Stimulated activated naive CD8-positive, alpha-beta T cell treated with anti-CD3 and anti-CD28 coated beads, Interleukin-15, amount 100 ng/mL, for 72 hours (primary cell): ENCODE measurements around the gene IFT80.
"Not testable (repeated sequence)": the region's sequence is repeated elsewhere in the genome, so short reads cannot be mapped to it uniquely, and the experiment has no call there.

Experiments used
- ATAC-seq: fragments of 150-1000 bp; cut with Tn5 transposase; 2 replicates; pipeline ENCODE4 v1.10.0; 2021; ENCODE audit warnings: mild to moderate bottlenecking, moderate library complexity
- DNase-seq, 2 donors: peaks; one replicate each; pipeline ENCODE4 v3.0.0; 2021 to 2022
- H3K27ac Mint-ChIP-seq, 2 donors: one replicate each; pipeline ENCODE4 v1.8.0; 2022; ENCODE audit warnings: mild to moderate bottlenecking in 2 of 2, mixed read lengths in 2 of 2, moderate library complexity in 2 of 2
- H3K27me3 Mint-ChIP-seq: one replicate; pipeline ENCODE4 v1.8.0; 2022; ENCODE audit warnings: mixed read lengths
- H3K4me1 Mint-ChIP-seq: one replicate; pipeline ENCODE4 v1.8.0; 2022; ENCODE audit warnings: mild to moderate bottlenecking, mixed read lengths
- H3K4me3 Mint-ChIP-seq, 2 donors: one replicate each; pipeline ENCODE4 v1.8.0; 2022; ENCODE audit warnings: mild to moderate bottlenecking in 2 of 2, mixed read lengths in 2 of 2, moderate library complexity in 1 of 2
- H3K9me3 Mint-ChIP-seq, 2 donors: one replicate each; pipeline ENCODE4 v1.8.0; 2022; ENCODE audit warnings: mixed read lengths in 2 of 2

The IFT80 gene

GRCh38 chr3:160279657-160280056 lies 119.4 kb downstream of the IFT80 start:
- ATAC-seq (no peak), DNase-seq (no peak)
- Mint-ChIP-seq H3K4me1 (no peaks in the 10 kb centered on the region), H3K27ac (no peak overlapping the region), H3K9me3 (no peaks in the 10 kb centered on the region), H3K4me3 (no peak overlapping the region), H3K27me3 (no peaks in the 10 kb centered on the region)

- no peaks in the 10 kb centered on the region for H3K4me1 Mint-ChIP-seq
- H3K4me3 Mint-ChIP-seq = no peak overlapping the region
- DNase-seq (no peak), ATAC-seq (no peak)
- no peaks in the 10 kb centered on the region for H3K9me3 Mint-ChIP-seq
- no peak overlapping the region for H3K27ac Mint-ChIP-seq
- H3K27me3 Mint-ChIP-seq = no peaks in the 10 kb centered on the region
Measured at GRCh38 chr3:160278210-160278609, 120.8 kb downstream of the IFT80 start.

GRCh38 chr3:160265088-160265487 lies 133.9 kb downstream of the IFT80 start:
- Mint-ChIP-seq H3K27ac (no peak overlapping the region), H3K27me3 (no peaks in the 10 kb centered on the region), H3K4me3 (no peak overlapping the region), H3K9me3 (no peaks in the 10 kb centered on the region), H3K4me1 (no peaks in the 10 kb centered on the region)
- ATAC-seq = no peak
- DNase-seq = no peak

- peak overlapping the region in 1 of 2 donors; percentile 29 for H3K27ac Mint-ChIP-seq
- H3K27me3 Mint-ChIP-seq = no peaks in the 10 kb centered on the region
- DNase-seq (no peak), ATAC-seq (no peak)
- H3K9me3 Mint-ChIP-seq = no peaks in the 10 kb centered on the region
- no peak overlapping the region for H3K4me3 Mint-ChIP-seq
- no peaks in the 10 kb centered on the region for H3K4me1 Mint-ChIP-seq
Measured at GRCh38 chr3:160260587-160261270, 138.3 kb downstream of the IFT80 start.

GRCh38 chr3:160259589-160259988 lies 139.4 kb downstream of the IFT80 start:
- Mint-ChIP-seq H3K27ac (no peak overlapping the region), H3K4me1 (no peaks in the 10 kb centered on the region), H3K9me3 (no peaks in the 10 kb centered on the region), H3K4me3 (no peak overlapping the region), H3K27me3 (no peaks in the 10 kb centered on the region)
- DNase-seq = no peak
- no peak for ATAC-seq

- no peaks in the 10 kb centered on the region for H3K4me1 Mint-ChIP-seq
- DNase-seq = no peak
Measured at GRCh38 chr3:160257606-160258005, 141.4 kb downstream of the IFT80 start.

GRCh38 chr3:160253298-160253697 lies 145.7 kb downstream of the IFT80 start:
- no peak overlapping the region for H3K4me3 Mint-ChIP-seq

More at GRCh38 chr3:160257606-160258005, 141.4 kb downstream of the IFT80 start:
- Mint-ChIP-seq H3K4me3 (no peak overlapping the region), H3K27me3 (no peaks in the 10 kb centered on the region), H3K9me3 (no peaks in the 10 kb centered on the region), H3K27ac (no peak overlapping the region)
- ATAC-seq = no peak

GRCh38 chr3:160247766-160248165 lies 151.3 kb downstream of the IFT80 start:
- DNase-seq (no peak), ATAC-seq (no peak)
- H3K27ac Mint-ChIP-seq = peak overlapping the region in 1 of 2 donors; percentile 67
- peaks cover 8% of the 10 kb centered on the region for H3K27me3 Mint-ChIP-seq
- no peak overlapping the region for H3K4me3 Mint-ChIP-seq
- peaks cover 0 to 15% of the 10 kb centered on the region in 2 donors for H3K9me3 Mint-ChIP-seq
- no peaks in the 10 kb centered on the region for H3K4me1 Mint-ChIP-seq

More at GRCh38 chr3:160253298-160253697, 145.7 kb downstream of the IFT80 start:
- Mint-ChIP-seq H3K27ac (no peak overlapping the region), H3K27me3 (no peaks in the 10 kb centered on the region), H3K4me1 (no peaks in the 10 kb centered on the region), H3K9me3 (no peaks in the 10 kb centered on the region)
- no peak for ATAC-seq
- DNase-seq = no peak

GRCh38 chr3:160245261-160245800 lies 153.7 kb downstream of the IFT80 start:
- Mint-ChIP-seq H3K4me1 (no peaks in the 10 kb centered on the region), H3K27me3 (peaks cover 19% of the 10 kb centered on the region), H3K4me3 (no peak overlapping the region), H3K9me3 (peaks cover 0 to 15% of the 10 kb centered on the region in 2 donors), H3K27ac (no peak overlapping the region)
- DNase-seq = no peak
- ATAC-seq = no peak

- H3K4me1 Mint-ChIP-seq, H3K27ac Mint-ChIP-seq, H3K4me3 Mint-ChIP-seq, ATAC-seq, DNase-seq: not testable (repeated sequence)
- Mint-ChIP-seq H3K9me3 (peaks cover 0 to 15% of the 10 kb centered on the region in 2 donors), H3K27me3 (peaks cover 40% of the 10 kb centered on the region)
Measured at GRCh38 chr3:160240719-160241118, 158.3 kb downstream of the IFT80 start.

- Mint-ChIP-seq H3K4me1 (no peaks in the 10 kb centered on the region), H3K27me3 (peaks cover 46% of the 10 kb centered on the region), H3K27ac (no peak overlapping the region), H3K4me3 (no peak overlapping the region), H3K9me3 (no peaks in the 10 kb centered on the region)
- ATAC-seq (no peak), DNase-seq (no peak)
Measured at GRCh38 chr3:160232014-160232413, 167.0 kb downstream of the IFT80 start.

- Mint-ChIP-seq H3K4me1 (peaks cover 21% of the 10 kb centered on the region), H3K27ac (no peak overlapping the region), H3K4me3 (no peak overlapping the region), H3K27me3 (peaks cover 60% of the 10 kb centered on the region), H3K9me3 (no peaks in the 10 kb centered on the region)
- DNase-seq (no peak), ATAC-seq (no peak)
Measured at GRCh38 chr3:160227419-160227818, 171.6 kb downstream of the IFT80 start.

GRCh38 chr3:160226026-160226907 lies 172.8 kb downstream of the IFT80 start:
- peak; percentile 5 to 9 for DNase-seq
- no peaks in the 10 kb centered on the region for H3K9me3 Mint-ChIP-seq
- peak overlapping the region; percentile 75 to 87 for H3K4me3 Mint-ChIP-seq
- H3K4me1 Mint-ChIP-seq = peaks cover 21% of the 10 kb centered on the region
- H3K27ac Mint-ChIP-seq = peak overlapping the region in 1 of 2 donors; percentile 57
- peaks cover 60% of the 10 kb centered on the region for H3K27me3 Mint-ChIP-seq
- ATAC-seq = no peak

- DNase-seq (peak; percentile 59 to 64), ATAC-seq (peak; percentile 92)
- peaks cover 63% of the 10 kb centered on the region for H3K27me3 Mint-ChIP-seq
- H3K9me3 Mint-ChIP-seq = no peaks in the 10 kb centered on the region
- H3K4me1 Mint-ChIP-seq = peaks cover 21% of the 10 kb centered on the region
- H3K27ac Mint-ChIP-seq = peak within 1 kb of the TSS in 1 of 2 donors; percentile 42
- peak within 1 kb of the TSS; percentile 78 to 88 for H3K4me3 Mint-ChIP-seq
Measured at GRCh38 chr3:160225176-160226025, 173.6 kb downstream of the IFT80 start, which contains the start of gene C3orf80. TSS of gene C3orf80 (plus strand) at chr3:160225422. CDS start at chr3:160225636, 214 bp downstream.

- H3K9me3 Mint-ChIP-seq = no peaks in the 10 kb centered on the region
- peaks cover 21% of the 10 kb centered on the region for H3K4me1 Mint-ChIP-seq
- peaks cover 57% of the 10 kb centered on the region for H3K27me3 Mint-ChIP-seq
- H3K4me3 Mint-ChIP-seq = peak overlapping the region; percentile 78 to 88
- no peak for DNase-seq
- no peak for ATAC-seq
- H3K27ac Mint-ChIP-seq = peak overlapping the region in 1 of 2 donors; percentile 42
Measured at GRCh38 chr3:160224811-160225175, 174.2 kb downstream of the IFT80 start.
